ENCODE measurements around the gene VPS33A.

Gene VPS33A

GRCh38 chr12:122185494-122186082 is 80.7 kb downstream of the VPS33A start:
- no peak overlapping the region for H3K9ac ChIP-seq (ENCODE audit: low read depth in 1 of 2, low read length in 2 of 2)
- no peaks in the 10 kb centered on the region for H3K36me3 ChIP-seq (ENCODE audit: control insufficient read depth in 2 of 2, insufficient read depth in 2 of 2, low read length in 2 of 2)
- no peaks in the 10 kb centered on the region for H3K27me3 ChIP-seq (ENCODE audit: control insufficient read depth in 2 of 2, insufficient read depth in 2 of 2, low read length in 2 of 2)
- no peak overlapping the region for H3K4me3 ChIP-seq (ENCODE audit: low read length in 2 of 2)
- no peak overlapping the region for H3K27ac ChIP-seq (ENCODE audit: low read depth in 2 of 2, low read length in 2 of 2)
- no peaks in the 10 kb centered on the region for H3K9me3 ChIP-seq (ENCODE audit: control insufficient read depth in 2 of 2, low read length in 2 of 2)
- H3K4me1 ChIP-seq (ENCODE audit: control insufficient read depth in 2 of 2, insufficient read depth in 2 of 2, low read length in 2 of 2), result peaks cover 2 to 4% of the 10 kb centered on the region in 2 donors

- no peaks in the 10 kb centered on the region for H3K27me3 ChIP-seq (ENCODE audit: control insufficient read depth in 2 of 2, insufficient read depth in 2 of 2, low read length in 2 of 2)
- no peaks in the 10 kb centered on the region for H3K9me3 ChIP-seq (ENCODE audit: control insufficient read depth in 2 of 2, low read length in 2 of 2)
- H3K27ac ChIP-seq (ENCODE audit: low read depth in 2 of 2, low read length in 2 of 2), result no peak overlapping the region
- no peaks in the 10 kb centered on the region for H3K36me3 ChIP-seq (ENCODE audit: control insufficient read depth in 2 of 2, insufficient read depth in 2 of 2, low read length in 2 of 2)
- peaks cover 2 to 4% of the 10 kb centered on the region in 2 donors for H3K4me1 ChIP-seq (ENCODE audit: control insufficient read depth in 2 of 2, insufficient read depth in 2 of 2, low read length in 2 of 2)
- no peak overlapping the region for H3K4me3 ChIP-seq (ENCODE audit: low read length in 2 of 2)
- H3K9ac ChIP-seq (ENCODE audit: low read depth in 1 of 2, low read length in 2 of 2), result no peak overlapping the region
Observed at GRCh38 chr12:122185079-122185478, 81.2 kb downstream of the VPS33A start.

GRCh38 chr12:122184517-122184916 is 81.8 kb downstream of the VPS33A start:
- Histone ChIP-seq H3K4me1 (ENCODE audit: control insufficient read depth in 2 of 2, insufficient read depth in 2 of 2, low read length in 2 of 2) (peaks cover 2 to 4% of the 10 kb centered on the region in 2 donors), H3K4me3 (ENCODE audit: low read length in 2 of 2) (no peak overlapping the region), H3K9ac (ENCODE audit: low read depth in 1 of 2, low read length in 2 of 2) (no peak overlapping the region), H3K9me3 (ENCODE audit: control insufficient read depth in 2 of 2, low read length in 2 of 2) (no peaks in the 10 kb centered on the region), H3K27ac (ENCODE audit: low read depth in 2 of 2, low read length in 2 of 2) (no peak overlapping the region), H3K36me3 (ENCODE audit: control insufficient read depth in 2 of 2, insufficient read depth in 2 of 2, low read length in 2 of 2) (no peaks in the 10 kb centered on the region), H3K27me3 (ENCODE audit: control insufficient read depth in 2 of 2, insufficient read depth in 2 of 2, low read length in 2 of 2) (no peaks in the 10 kb centered on the region)

- Histone ChIP-seq H3K4me1 (ENCODE audit: control insufficient read depth in 2 of 2, insufficient read depth in 2 of 2, low read length in 2 of 2) (peaks cover 2 to 4% of the 10 kb centered on the region in 2 donors), H3K4me3 (ENCODE audit: low read length in 2 of 2) (peak overlapping the region; percentile 57 to 66), H3K9ac (ENCODE audit: low read depth in 1 of 2, low read length in 2 of 2) (peak overlapping the region in 1 of 2 donors; percentile 36), H3K27me3 (ENCODE audit: control insufficient read depth in 2 of 2, insufficient read depth in 2 of 2, low read length in 2 of 2) (no peaks in the 10 kb centered on the region), H3K36me3 (ENCODE audit: control insufficient read depth in 2 of 2, insufficient read depth in 2 of 2, low read length in 2 of 2) (no peaks in the 10 kb centered on the region), H3K9me3 (ENCODE audit: control insufficient read depth in 2 of 2, low read length in 2 of 2) (no peaks in the 10 kb centered on the region), H3K27ac (ENCODE audit: low read depth in 2 of 2, low read length in 2 of 2) (no peak overlapping the region)
Observed at GRCh38 chr12:122183588-122183940, 82.7 kb downstream of the VPS33A start.

- Histone ChIP-seq H3K4me3 (ENCODE audit: low read length in 2 of 2) (peak within 1 kb of the TSS; percentile 57 to 66), H3K27ac (ENCODE audit: low read depth in 2 of 2, low read length in 2 of 2) (no peak within 1 kb of the TSS), H3K9ac (ENCODE audit: low read depth in 1 of 2, low read length in 2 of 2) (peak within 1 kb of the TSS in 1 of 2 donors; percentile 36), H3K9me3 (ENCODE audit: control insufficient read depth in 2 of 2, low read length in 2 of 2) (no peaks in the 10 kb centered on the region), H3K27me3 (ENCODE audit: control insufficient read depth in 2 of 2, insufficient read depth in 2 of 2, low read length in 2 of 2) (no peaks in the 10 kb centered on the region), H3K36me3 (ENCODE audit: control insufficient read depth in 2 of 2, insufficient read depth in 2 of 2, low read length in 2 of 2) (no peaks in the 10 kb centered on the region), H3K4me1 (ENCODE audit: control insufficient read depth in 2 of 2, insufficient read depth in 2 of 2, low read length in 2 of 2) (peaks cover 2 to 4% of the 10 kb centered on the region in 2 donors)
Observed at GRCh38 chr12:122182887-122183587, 83.3 kb downstream of the VPS33A start, which contains the start of gene LRRC43. LRRC43 (plus strand) TSS chr12:122183123; CDS start chr12:122183145, 22 bp downstream.

Measured in mucosa of rectum (tissue), 2 donors.